Activated gamma-delta T cell (primary cell): ENCODE measurements around the gene STX8.
"Not testable (repeated sequence)": the region's sequence is repeated elsewhere in the genome, so short reads cannot be mapped to it uniquely, and the experiment has no call there.

ENCODE experiments used
- DNase-seq: peaks from one replicate; lab custom pipeline; 2025; lab: John Stamatoyannopoulos, UW
- total RNA-seq, 2 donors: gene quantifications; one replicate each; lab custom pipeline; 2026; lab: John Stamatoyannopoulos, UW

STX8 gene
- total RNA-seq, result 23.3 to 30.6 reads per million in 2 donors

- DNase-seq, result peak; percentile 69
Observed at GRCh38 chr17:9575381-9576101, at the start of gene STX8. STX8 (minus strand) TSS chr17:9575820; CDS start chr17:9575808, 12 bp downstream.

- DNase-seq, result no peak
Observed at GRCh38 chr17:9622961-9623360, 47.3 kb upstream of the STX8 start.

- no peak for DNase-seq
Observed at GRCh38 chr17:9615486-9615885, 39.9 kb upstream of the STX8 start.

GRCh38 chr17:9612006-9612405 lies 36.4 kb upstream of the STX8 start:
- DNase-seq, result no peak

GRCh38 chr17:9611557-9611956 lies 35.9 kb upstream of the STX8 start:
- no peak for DNase-seq

- DNase-seq, result not testable (repeated sequence)
Observed at GRCh38 chr17:9607058-9607457, 31.4 kb upstream of the STX8 start.

- DNase-seq, result no peak
Observed at GRCh38 chr17:9606453-9606852, 30.8 kb upstream of the STX8 start.

GRCh38 chr17:9604583-9604982 lies 29.0 kb upstream of the STX8 start:
- DNase-seq, result not testable (repeated sequence)

GRCh38 chr17:9598661-9599060 lies 23.0 kb upstream of the STX8 start:
- DNase-seq, result no peak

- DNase-seq, result not testable (repeated sequence)
Observed at GRCh38 chr17:9597638-9598037, 22.0 kb upstream of the STX8 start.

GRCh38 chr17:9594065-9594464 lies 18.4 kb upstream of the STX8 start:
- no peak for DNase-seq

GRCh38 chr17:9587969-9588656 lies 12.5 kb upstream of the STX8 start:
- DNase-seq, result no peak

- no peak for DNase-seq
Observed at GRCh38 chr17:9577373-9577709, 1.7 kb upstream of the STX8 start.

- peak; percentile 26 for DNase-seq
Observed at GRCh38 chr17:9576521-9577372, 1.1 kb upstream of the STX8 start, which contains the start of gene CFAP52. CFAP52 (plus strand) TSS chr17:9576642; CDS start chr17:9576696, 54 bp downstream.

- DNase-seq, result no peak
Observed at GRCh38 chr17:9571201-9571600, 4.4 kb downstream of the STX8 start.

GRCh38 chr17:9568957-9569588 lies 6.5 kb downstream of the STX8 start:
- DNase-seq, result no peak

- DNase-seq, result no peak
Observed at GRCh38 chr17:9568004-9568403, 7.6 kb downstream of the STX8 start.

- DNase-seq, result not testable (repeated sequence)
Observed at GRCh38 chr17:9566739-9567138, 8.9 kb downstream of the STX8 start.

- DNase-seq, result no peak
Observed at GRCh38 chr17:9566067-9566466, 9.6 kb downstream of the STX8 start.

GRCh38 chr17:9564104-9564503 lies 11.5 kb downstream of the STX8 start:
- no peak for DNase-seq

- DNase-seq, result no peak
Observed at GRCh38 chr17:9557857-9558256, 17.8 kb downstream of the STX8 start.

- DNase-seq, result no peak
Observed at GRCh38 chr17:9557161-9557755, 18.4 kb downstream of the STX8 start.
